HG03103 (cell line): ENCODE results near the gene HM13.
"Not testable (repeated sequence)": the region's sequence is repeated elsewhere in the genome, so short reads cannot be mapped to it uniquely, and the experiment has no call there.

Experiments used
- ATAC-seq: cut with Tn5 transposase; IDR thresholded peaks from one replicate; pipeline ENCODE4 v1.9.1; 2021; ENCODE audit warnings: low read depth; ENCODE audit not compliant: unreplicated experiment

Gene HM13

GRCh38 chr20:31605902-31606803 is 91.9 kb downstream of the HM13 start:
- no peak for ATAC-seq

- no peak for ATAC-seq
Measured at GRCh38 chr20:31606804-31607639, 92.8 kb downstream of the HM13 start.

GRCh38 chr20:31607640-31608250 is 93.5 kb downstream of the HM13 start:
- no peak for ATAC-seq

- no peak for ATAC-seq
Measured at GRCh38 chr20:31608251-31608945, 94.2 kb downstream of the HM13 start.

- not testable (repeated sequence) for ATAC-seq
Measured at GRCh38 chr20:31612271-31612640, 98.0 kb downstream of the HM13 start.

- no peak for ATAC-seq
Measured at GRCh38 chr20:31615416-31615815, 101.2 kb downstream of the HM13 start.

GRCh38 chr20:31617432-31618104 is 103.3 kb downstream of the HM13 start:
- no peak for ATAC-seq
